Measurements from ENCODE around the gene SRGAP1. TPM values are rescaled to one million over a fixed set of nuclear protein-coding genes. Genes with fewer than 3 reads are reported as not detected.

The SRGAP1 gene
- total and polyA plus RNA-seq, 2 of the 8 experiments (the other 6 are each of a cell fraction or from before 2014, with no cell fraction given), result 3.2 to 7.3 TPM

- ChIA-PET CTCF (ENCODE audit: partially characterized antibody) (interaction anchor here (1.0 kb wide), 1 partner anchor 24 kb away, joined by 3 read pairs; no protein-coding TSS in a partner anchor), POLR2A (ENCODE audit: partially characterized antibody) (no interaction called here)
- Histone ChIP-seq H3K27me3 (replicated peaks in 1 of 4; ENCODE audit: control insufficient read depth in 3 of 4, extremely low read depth in 1 of 4, insufficient read depth in 3 of 4, low read length in 3 of 4) (no peaks in the 10 kb centered on the region), H3K9ac (replicated peaks in 1 of 4; ENCODE audit: extremely low read depth in 1 of 4, low read depth in 3 of 4, low read length in 3 of 4) (no peak overlapping the region), H4K5ac (ENCODE audit: insufficient read length, low read depth, low read length) (no peak overlapping the region), H3K4me3 (ENCODE audit: extremely low read depth in 1 of 4, insufficient read depth in 2 of 4, low read depth in 3 of 4, low read length in 4 of 4) (no peak overlapping the region), H2BK15ac (ENCODE audit: low read length) (no peak overlapping the region), H3K27ac (ENCODE audit: low read depth, low read length) (no peak overlapping the region), H3K18ac (ENCODE audit: extremely low read depth, low read length) (no peak overlapping the region), H3K4ac (replicated peaks; ENCODE audit: insufficient read length, low read depth, low read length) (no peak overlapping the region), H3K79me1 (ENCODE audit: low read depth, low read length) (no peaks in the 10 kb centered on the region), H3K36me3 (ENCODE audit: control insufficient read depth in 2 of 4, insufficient read depth in 4 of 4, low read length in 3 of 4) (no peaks in the 10 kb centered on the region), H2AFZ (ENCODE audit: low read length) (no peak overlapping the region), H3K23me2 (ENCODE audit: low read depth, low read length) (no peaks in the 10 kb centered on the region), H3K79me2 (ENCODE audit: control insufficient read depth in 1 of 2, insufficient read depth in 2 of 2, low read length in 2 of 2) (no peaks in the 10 kb centered on the region), H3K4me1 (replicated peaks in 1 of 4; ENCODE audit: control insufficient read depth in 3 of 4, insufficient read depth in 4 of 4, low read length in 3 of 4) (no peaks in the 10 kb centered on the region), H3K4me2 (ENCODE audit: insufficient read depth in 1 of 2, low read depth in 2 of 2, low read length in 2 of 2) (no peak overlapping the region), H3K14ac (ENCODE audit: insufficient read length) (no peak overlapping the region), H3K23ac (ENCODE audit: insufficient read length) (no peak overlapping the region), H2BK20ac (ENCODE audit: low read length) (no peak overlapping the region), H2BK120ac (replicated peaks; ENCODE audit: low read depth, low read length) (no peak overlapping the region), H2BK5ac (ENCODE audit: low read depth, low read length) (no peak overlapping the region), H3K9me3 (ENCODE audit: insufficient read depth in 2 of 2, low read depth in 1 of 2, low read length in 1 of 2) (no peaks in the 10 kb centered on the region), H3K56ac (replicated peaks; ENCODE audit: insufficient read length, low read depth, low read length) (no peak overlapping the region), H4K8ac (ENCODE audit: extremely low read depth, insufficient read depth, low read length) (no peak overlapping the region), H4K91ac (replicated peaks; ENCODE audit: insufficient read length, low read length) (no peak overlapping the region), H2AK5ac (ENCODE audit: low read depth, low read length) (no peak overlapping the region), H2BK12ac (ENCODE audit: low read depth, low read length) (no peak overlapping the region), H4K20me1 (replicated peaks in 1 of 2; ENCODE audit: control insufficient read depth in 1 of 2, insufficient read depth in 2 of 2, low read length in 2 of 2) (no peaks in the 10 kb centered on the region)
- FAIRE-seq, result no peak
- TF ChIP-seq CBX5 (IDR thresholded peaks at IDR 0.05; ENCODE audit: low read depth, low read length) (no peak), SIRT6 (IDR thresholded peaks at IDR 0.05; ENCODE audit: low read length) (no peak), JUND (IDR thresholded peaks at IDR 0.05; ENCODE audit: low read length) (no peak)
- DNase-seq (ENCODE audit: low read depth in 1 of 2, low spot score in 2 of 2), result no peak
Observed at GRCh38 chr12:64018524-64018923, 174.0 kb downstream of the SRGAP1 start.
